HuH-7 (cell line): Measurements from ENCODE around the gene COL6A5.
"Not testable (repeated sequence)": the region's sequence is repeated elsewhere in the genome, so short reads cannot be mapped to it uniquely, and the experiment has no call there.

Experiments used
- DNase-seq: peaks from one replicate; pipeline ENCODE4 v3.0.0; 2011; ENCODE audit warnings: low spot score

The COL6A5 gene

DNA sequence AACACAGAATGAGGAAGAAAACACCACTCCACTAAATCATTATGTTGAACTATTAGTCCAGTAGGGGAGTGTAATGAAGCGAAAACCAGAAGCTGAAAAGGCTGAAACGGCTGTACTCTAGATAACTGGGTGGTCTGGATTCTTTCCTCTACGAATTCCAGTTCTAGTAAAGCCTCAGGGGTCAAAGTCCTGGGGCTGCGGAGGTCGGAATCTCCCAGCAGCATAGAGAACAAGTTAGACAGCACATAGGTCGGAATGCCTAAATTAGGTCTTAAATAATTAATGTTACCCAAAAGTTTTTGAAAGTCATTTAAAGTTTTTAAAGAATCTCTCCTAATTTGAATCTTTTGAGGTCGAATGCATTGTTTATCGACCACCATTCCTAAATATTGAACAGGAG is 102.7 kb downstream of the COL6A5 start:
- not testable (repeated sequence) for DNase-seq

DNA sequence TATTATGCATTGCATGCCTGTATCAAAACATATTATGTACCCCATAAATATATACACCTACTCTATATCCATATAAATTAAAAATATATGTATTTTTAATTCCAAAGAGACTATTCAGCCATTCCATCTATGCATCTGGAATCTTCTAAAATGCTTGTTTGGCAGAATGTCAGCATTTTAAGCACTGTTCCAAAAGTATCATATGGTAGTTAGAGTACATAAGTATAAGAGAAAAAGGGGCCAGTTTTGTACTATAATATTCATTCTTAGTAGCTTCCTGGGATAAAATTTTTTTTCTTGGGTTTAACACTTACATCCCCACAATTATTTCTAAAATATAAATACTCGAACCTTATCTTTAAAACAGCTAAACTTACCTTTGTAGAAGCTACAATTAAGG is 111.1 kb downstream of the COL6A5 start:
- no peak for DNase-seq

DNA sequence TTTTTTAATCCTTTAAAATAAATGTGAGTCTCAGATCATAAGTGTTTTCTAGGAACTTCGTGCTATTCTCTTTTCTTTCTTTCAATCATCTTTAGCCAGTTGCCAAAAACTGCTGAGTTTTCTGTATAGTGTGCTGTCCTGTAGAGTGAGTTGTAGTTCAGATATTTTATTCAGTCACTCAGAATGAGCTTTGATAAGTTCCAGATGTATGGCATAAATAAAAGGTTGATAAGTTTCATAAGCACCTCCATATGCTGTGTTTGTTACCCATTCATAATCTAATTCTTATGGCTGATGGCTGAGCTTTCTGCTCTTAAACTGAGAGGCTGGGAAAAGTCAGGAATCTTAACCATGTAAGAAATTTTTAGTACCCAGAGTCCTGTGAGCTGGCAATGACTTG is 112.2 kb downstream of the COL6A5 start:
- DNase-seq, result no peak

DNA sequence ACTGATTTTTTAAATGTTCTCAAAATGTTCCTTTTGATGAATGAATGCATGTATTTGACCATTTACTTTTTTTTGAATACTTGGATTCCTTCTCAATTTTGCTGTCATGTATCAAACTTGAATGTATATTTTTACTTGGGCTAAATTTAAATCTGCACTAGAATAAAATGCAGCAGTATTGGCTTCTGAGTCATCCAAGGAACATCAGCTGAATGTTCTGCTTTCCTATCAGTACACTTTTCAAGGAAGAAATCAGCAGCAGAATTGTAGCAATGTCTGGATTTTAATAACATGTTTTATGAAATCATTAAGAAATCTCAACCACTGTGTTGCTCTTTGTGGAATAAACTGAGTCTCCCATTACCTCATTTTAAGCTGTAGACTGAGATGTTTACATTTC is 114.5 kb downstream of the COL6A5 start:
- no peak for DNase-seq

DNA sequence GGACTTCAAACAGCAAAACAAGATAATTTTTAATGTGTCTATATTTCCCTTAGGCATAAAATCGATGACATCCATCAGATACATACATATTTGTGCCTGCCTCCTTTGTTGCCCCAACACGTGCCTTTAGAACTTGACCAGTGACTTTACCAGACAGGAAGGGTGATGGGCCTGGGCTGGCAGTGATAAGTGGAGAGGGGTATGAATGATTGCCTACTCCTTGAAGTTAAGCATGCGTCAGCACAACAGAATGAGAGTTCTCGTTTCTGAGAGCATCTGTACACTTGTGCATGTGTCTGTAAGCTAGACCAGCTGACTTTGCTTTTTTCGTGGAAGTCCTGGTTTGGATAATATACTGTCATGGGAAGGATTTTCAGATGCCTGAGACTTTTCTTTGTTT is 116.6 kb downstream of the COL6A5 start:
- DNase-seq, result no peak

DNA sequence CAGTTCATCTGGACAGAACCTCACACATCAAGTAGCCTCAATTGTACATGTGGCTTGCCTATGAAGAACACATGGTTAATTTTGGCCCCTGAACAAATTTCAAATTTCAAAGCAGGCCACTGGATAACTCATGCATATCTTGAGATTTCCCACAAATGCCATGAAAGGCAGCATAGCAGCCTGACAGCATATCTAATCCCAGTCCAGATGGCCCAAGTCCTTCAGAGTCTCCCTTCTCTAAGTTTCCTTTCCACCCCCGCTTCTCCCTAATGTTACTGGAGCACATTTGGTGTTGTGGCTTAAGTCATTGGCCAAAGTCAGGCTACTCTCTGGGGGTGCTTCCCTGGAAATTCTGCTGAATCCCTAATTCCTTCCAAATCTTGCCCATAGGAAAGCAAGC is 117.7 kb downstream of the COL6A5 start:
- no peak for DNase-seq

DNA sequence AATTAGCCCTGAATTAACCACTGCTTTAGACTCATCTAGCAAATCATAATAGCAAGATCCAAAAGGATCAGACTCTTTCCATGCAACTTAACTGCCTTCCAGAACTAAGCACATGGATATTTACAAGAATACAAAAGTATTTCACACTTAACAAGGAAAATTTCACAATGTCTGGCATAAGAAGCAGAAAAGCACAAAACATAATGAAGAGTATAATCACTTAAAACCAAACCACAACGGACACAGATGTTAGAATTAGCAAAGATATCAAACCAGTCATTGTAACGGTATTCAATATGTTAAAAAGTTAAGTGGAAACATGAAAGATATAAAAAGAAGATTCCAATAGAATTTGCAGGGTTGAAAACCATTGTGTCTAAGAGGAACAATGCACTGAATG is 120.0 kb downstream of the COL6A5 start:
- DNase-seq, result no peak

DNA sequence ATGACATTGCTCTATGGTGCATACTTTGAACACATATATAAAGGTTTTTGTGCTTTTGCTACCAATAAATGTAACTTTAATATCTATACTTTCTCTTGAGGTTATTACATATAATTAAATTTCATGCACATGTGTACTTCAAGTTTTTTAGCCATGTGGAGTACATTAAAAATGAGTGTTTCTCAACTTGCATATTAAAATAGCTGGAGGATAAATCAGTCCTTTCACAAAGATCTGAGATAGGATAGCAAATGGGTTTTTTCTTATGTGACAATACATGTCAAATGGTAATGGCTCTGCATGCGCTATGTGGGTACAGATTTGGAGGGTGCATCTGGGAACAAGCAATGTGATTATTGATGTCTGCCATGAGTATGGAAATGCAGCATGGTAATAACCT is 122.8 kb downstream of the COL6A5 start:
- DNase-seq, result no peak

DNA sequence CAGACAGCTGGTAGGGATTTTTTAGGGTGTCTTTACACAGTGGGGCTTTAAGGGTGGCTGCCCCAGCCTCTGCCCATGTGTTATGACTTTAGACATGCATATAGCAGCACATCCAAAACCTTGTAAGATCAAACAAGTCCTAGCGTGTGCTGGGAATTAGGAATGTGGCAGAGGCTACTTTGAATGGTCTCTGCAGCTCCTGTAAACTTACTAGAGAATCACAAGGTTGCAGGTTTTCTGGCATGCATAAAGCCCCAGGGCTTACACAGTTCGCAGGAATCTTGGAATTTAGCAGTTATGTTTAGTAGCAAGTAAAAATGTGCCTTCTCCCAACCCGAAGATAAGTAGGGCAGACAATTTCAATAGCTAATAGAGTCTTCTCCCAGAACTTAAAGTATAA is 124.7 kb downstream of the COL6A5 start:
- DNase-seq, result no peak

DNA sequence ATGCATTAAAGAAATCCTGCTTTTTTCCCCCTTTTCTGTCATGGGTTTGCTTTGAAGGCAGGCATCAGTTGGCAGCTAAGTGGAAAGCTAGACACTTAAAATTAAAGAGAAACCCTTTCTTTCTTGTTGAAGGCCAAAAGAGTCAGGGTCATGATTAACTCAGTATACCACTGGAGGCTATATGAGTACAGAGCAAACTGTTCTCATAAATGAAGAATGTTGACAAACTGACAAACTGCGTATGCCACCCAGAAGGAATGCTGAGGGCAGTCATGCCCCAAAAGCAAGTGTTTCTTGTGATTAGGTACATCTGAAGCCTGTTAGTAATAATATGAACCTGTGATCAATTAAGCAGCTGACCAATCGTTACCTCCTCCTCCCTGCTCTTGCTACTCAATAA is 127.9 kb downstream of the COL6A5 start:
- no peak for DNase-seq

DNA sequence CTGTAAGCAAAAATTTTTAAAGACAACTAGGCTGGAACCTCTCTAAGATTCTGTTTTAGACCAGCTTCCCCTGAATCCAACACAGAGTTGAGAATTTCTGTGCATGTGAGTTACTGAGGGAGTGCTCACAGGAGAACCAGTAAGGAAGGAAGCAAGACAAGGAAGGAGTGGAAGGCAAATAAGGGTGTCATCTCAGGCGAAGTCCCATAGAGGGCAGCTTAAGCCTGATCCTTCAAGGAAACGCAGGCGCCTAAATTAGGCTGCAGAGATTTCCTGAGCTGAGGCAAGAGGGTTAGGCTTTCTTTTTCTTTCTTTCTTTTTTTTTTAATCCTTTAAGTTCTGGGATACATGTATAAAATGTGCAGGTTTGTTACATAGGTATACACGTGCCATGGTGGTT is 135.3 kb downstream of the COL6A5 start:
- DNase-seq, result no peak

DNA sequence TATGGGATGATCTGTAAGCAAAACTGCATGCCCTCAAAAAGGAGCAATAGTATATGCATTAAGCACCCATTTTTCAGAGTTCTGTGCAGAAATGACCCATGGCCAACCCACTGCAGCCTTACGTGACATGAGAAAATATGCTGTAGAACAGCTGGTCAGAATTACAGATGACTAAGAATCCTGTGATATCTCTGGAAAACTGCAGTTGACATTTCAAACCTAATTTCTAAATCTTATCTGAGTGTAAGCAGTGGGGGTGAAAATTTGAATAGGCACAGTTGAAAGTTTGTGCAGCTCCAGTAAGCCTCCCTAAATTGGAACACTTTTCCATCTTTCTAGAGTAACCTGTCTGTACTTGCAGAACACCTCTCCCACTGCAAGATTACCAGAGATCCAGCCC is 142.8 kb downstream of the COL6A5 start:
- DNase-seq, result no peak

DNA sequence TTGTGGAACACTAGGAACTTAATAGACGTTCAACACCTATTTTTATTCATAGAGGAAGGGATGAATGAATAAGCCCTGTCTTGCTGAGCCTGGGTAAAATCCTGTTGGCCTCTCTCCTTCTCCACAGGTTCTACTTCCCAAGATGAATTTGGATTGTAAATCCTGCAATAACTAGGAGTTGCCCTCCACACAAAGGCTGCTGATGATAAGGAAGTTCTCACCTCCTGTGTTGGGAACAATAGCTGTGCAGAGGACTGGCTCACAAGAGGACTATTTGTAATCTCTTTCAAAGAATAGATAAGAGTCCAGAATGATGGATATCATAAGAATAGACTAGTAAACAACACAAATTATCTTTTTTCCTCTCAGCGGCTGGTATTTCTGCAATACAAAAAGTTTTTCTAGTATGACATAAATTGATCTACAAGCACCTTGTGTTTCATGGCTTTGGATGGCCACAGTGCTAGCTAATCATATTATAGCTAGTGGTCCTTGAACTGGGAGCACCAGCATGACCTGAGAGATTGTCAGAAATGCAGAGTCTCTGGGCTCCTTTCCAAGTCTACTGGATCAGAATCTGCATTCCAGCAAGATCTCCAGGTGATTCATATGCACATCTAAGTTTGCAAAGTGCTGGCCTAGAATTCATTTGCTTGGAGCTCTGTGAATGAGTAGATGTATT is 143.4 kb downstream of the COL6A5 start:
- DNase-seq, result no peak

DNA sequence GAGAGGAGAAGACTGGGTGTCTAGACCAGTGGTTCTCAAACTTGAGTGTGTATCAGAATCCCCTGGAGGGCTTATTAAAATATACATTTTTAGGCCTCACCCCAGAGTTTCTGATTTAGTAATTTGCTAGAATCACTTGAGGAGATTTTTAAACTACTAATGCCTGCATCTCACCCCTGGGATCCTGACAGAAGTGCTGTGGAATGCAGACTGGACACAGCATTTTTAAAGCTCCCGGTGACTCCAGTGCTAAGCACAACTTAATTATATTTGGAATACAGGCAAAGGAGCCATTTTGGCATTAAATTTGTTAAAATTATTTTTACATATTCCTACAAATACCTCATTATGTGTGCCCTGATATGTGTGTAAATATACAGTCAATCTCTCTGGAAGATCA is 144.8 kb downstream of the COL6A5 start:
- DNase-seq, result no peak

DNA sequence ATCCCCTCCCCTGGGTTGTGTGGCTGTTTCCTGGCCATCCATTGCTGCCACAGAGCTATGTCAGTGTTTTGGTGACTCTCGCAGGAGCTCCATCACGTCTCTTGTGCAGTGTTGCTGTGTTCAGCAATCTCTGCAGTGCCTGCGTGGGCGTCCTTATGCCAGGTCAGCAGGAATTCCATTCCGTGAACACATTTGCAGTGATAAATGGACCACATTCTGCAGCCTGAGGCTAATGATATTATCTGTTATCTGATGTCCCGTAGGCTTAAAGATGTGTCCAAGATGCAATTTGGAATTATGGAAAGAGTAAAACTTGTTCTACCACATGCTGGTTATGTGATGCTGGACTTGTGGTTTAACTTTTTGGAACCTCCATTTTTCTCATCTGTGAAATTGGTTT is 146.0 kb downstream of the COL6A5 start:
- DNase-seq, result no peak

DNA sequence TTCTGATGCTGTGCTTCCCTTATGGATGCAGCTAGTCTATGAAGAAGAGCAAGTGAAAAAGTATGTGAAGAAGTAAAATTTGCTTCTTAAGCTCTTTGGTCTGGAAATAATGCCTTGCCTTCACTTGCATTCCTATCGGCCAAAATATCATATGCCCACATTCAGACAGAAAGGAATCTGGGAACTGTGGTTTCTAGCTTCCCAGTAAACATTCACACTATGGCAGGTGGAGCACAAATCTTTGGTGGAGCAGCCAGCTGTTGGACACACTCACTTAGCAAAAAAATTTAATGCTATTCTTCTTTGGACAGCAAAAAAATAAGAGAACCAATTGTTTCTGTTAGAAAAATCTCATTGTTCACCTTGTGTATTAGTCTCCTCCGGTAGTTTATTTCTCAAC is 159.2 kb downstream of the COL6A5 start:
- DNase-seq, result no peak

DNA sequence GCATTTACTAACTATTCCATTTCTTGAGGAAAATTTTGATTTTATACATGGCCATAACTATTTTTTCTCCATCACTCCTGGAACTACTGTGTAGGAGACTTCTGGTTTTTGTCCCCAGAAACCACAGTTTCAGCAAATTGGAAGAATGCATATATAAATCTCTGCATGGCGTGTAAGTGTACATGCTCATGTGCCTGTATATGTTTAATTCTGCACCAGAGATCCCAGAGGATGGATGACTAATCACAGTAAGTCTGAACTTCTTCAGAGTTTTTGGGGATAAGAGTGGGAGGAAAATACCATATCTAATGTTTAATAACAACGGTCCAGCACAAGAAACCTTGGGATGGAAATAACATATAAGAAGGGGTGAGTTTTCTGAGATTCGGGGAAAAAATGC is 160.6 kb downstream of the COL6A5 start:
- no peak for DNase-seq

DNA sequence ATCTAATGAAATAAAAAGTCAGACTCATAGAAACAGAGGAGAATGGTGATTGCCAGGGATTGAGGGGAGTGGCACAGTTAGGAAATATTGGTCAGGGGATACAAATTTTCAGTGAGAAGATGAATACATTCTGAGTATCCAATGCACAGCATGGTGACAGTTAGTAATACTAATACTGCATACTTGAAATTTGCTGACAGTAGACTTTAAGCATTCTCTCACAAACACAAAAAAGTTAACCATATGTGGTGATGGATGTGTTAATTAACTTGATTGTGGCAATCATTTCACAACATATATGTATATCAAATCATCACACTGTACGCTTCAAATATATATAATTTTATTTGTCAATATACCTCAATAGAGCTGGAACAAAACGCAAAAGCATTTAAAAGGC is 162.3 kb downstream of the COL6A5 start:
- DNase-seq, result no peak

DNA sequence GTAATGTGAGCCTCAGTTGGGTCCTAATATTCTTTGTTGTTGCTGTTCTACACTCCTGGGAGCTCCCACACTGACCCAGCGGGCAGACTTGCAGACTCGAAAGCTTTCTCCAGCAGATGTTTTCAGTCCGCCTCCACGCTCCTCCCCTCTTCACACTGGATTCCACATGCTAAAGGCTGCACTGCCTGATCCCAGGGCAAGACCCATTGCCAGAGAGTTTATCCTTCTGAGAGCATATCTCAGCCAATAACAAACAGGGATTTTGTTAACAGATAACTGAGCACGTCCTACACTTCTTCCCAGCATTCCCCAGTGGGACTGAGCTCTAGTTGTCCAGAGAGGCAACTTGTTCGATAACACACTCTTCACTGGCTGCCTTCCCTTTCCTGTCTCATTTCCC is 163.5 kb downstream of the COL6A5 start:
- no peak for DNase-seq

DNA sequence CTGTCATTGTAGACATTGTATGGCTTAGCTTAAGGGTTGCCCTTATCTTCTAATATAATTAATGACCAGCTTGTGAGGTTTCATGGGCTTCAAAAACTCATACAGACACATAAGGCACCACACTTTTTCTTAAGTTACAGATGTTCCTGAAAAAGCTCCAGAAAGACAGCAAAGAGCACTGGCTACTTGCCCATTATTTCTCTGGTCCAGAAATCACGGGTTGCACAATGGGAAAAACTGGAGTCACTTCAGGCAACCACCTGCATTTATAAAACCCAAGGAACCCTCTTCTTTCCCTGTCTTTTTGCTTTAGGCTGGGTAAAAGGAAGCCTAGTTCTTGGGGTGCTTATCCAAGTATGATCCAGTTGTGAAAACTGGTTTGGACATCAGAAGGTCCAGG is 169.2 kb downstream of the COL6A5 start:
- DNase-seq, result no peak

DNA sequence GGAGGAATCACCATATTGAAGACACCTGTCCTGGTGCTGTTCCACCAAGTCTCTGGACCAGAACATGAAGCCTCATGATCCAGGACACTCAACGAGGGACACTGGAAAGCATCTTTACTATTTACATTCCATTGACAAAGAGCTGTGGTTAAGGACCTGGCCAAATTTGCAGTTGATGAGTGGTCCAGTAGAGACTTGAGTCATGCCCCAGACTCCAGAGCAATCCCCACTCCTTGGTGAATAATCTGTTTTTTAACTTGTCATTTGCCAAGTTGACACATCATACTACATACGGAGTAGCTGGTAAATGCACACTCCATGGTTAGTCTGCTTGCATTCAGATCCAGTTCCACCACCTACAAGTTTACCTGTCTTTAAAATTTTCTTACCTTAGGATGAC is 170.3 kb downstream of the COL6A5 start:
- no peak for DNase-seq

DNA sequence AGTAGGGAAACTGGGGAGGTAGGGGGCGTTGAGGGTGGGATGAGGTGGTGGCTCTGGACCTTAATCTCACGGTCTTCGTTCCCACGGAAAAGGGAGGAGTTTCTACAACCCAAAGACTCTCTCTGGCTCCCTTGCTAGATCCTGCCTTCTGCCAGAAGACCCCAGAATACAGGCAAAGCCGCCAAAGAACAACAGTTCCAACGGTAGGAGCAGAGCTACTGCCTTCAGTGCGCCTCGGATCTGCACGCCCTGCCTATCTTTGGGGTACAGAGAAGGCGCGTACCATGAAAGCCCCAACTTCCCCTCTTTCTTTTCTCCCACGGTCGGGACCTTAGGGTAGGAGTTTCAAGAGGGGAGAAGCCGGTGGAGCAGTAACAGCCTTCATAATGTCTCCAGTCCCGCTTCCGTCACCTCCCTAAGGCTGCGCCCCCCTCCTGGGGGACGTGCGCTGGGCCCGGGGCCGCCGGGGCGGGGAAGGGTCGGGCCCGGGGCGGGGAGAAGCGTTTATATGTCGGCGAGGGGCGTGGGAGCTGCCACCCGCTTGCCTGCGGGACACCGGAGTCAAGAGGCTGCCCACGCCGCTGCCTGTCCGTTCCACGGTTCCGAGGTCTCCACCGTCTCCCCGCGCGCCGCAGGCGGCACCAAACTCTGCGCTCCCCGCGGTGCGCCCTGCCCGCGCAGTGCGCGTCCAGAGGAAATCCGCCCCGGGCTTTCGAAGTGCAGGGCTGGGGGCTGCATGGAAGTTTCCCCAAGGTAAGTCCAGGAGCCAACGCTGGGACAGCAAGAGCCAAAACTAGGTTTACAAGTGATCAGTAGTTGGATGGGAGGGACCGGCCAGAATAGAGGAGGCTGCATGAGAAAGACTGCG is 171.4 kb downstream of the COL6A5 start, which contains the start of gene COL6A6:
Gene COL6A6 (plus strand): TSS at position 533 of the 868 bp plus-strand sequence. CDS start 43,188 bp downstream, outside the sequence.
- no peak for DNase-seq

DNA sequence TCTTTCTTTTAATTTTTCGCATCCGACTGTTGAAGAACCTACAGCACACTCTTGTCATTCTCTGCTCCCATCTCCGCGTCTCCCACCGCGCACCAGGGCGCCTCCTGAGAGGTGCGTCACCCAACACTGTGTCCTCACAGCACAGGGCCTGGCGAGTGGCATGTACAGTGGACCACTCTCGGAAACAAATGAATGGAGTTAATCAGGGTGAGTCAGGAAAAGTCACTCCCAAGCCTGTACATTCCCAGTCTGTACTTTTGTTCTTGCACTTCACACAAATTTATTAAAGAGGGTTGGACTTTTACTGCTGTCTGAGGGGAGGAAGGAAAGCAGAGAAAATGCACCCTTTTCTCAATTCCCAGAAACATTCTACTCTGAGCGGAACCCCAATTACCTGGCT is 172.1 kb downstream of the COL6A5 start:
- DNase-seq, result no peak

DNA sequence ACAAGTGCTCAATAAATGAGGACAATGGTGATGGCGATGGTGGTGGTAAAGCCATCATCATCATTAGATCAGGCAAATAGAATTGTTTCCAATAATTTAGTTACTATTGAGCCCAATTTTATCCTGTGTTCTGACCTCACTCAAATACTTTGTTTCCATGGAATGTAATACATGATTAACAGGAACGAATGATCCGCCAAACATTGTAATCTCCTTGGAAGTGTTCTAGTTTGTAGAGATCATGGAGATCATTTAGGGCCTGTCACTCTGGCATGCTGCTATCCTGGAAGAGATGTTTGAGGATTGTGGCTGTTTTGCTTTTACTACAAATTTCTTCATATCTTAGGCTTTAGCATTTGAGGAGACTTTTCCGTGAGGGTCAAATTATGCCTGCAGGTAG is 174.3 kb downstream of the COL6A5 start:
- no peak for DNase-seq
